ENCODE data around the gene CTNNA3. TPM values are rescaled to one million over a fixed set of nuclear protein-coding genes. Genes with fewer than 3 reads are reported as not detected.

Gene CTNNA3
- total and polyA plus RNA-seq, 2 of the 4 experiments (the other 2 are of a cell fraction) = 0.19 to 0.90 TPM

- CTCF ChIA-PET = no interaction called here
- H3K4me2 ChIP-seq (ENCODE audit: low read depth, low read length) = no peak overlapping the region
These were observed 923.2 kb downstream of the CTNNA3 start for GRCh38 chr10:66772548-66773471.

More at GRCh38 chr10:66772548-66773471, 923.2 kb downstream of the CTNNA3 start:
- no peak overlapping the region for H4K8ac ChIP-seq (ENCODE audit: low read depth in 2 of 2, low read length in 2 of 2)
- POLR2A ChIA-PET (ENCODE audit: unreplicated experiment) = no interaction called here
- H3K27ac ChIP-seq (ENCODE audit: insufficient read depth, low read length) = no peak overlapping the region
- H2BK15ac ChIP-seq (ENCODE audit: low read depth, low read length) = no peak overlapping the region
- no peak overlapping the region for H2AK9ac ChIP-seq (replicated peaks; ENCODE audit: low read depth, low read length, poor library complexity)
- in situ Hi-C loops (cut with MboI; ENCODE audit: low sequenced_read_pairs) = no loop called here
- no peak overlapping the region for H3K4me3 ChIP-seq (ENCODE audit: insufficient read depth, low read depth, low read length)
- no peak overlapping the region for H3K56ac ChIP-seq (ENCODE audit: extremely low read depth, insufficient read depth, low read length)
- no peaks in the 10 kb centered on the region for H3K36me3 ChIP-seq (ENCODE audit: control insufficient read depth, insufficient read depth, low read length)
- intact Hi-C loops (cut with micrococcal nuclease) = no loop called here
- dilution Hi-C loops (cut with HindIII; ENCODE audit: low sequenced_read_pairs, unreplicated experiment) = no loop called here
- H4K20me1 ChIP-seq (ENCODE audit: insufficient read depth, low read length) = no peaks in the 10 kb centered on the region
- no peak overlapping the region for H3K23ac ChIP-seq (ENCODE audit: low read depth, low read length)
- H2AK5ac ChIP-seq (ENCODE audit: low read depth, low read length) = no peak overlapping the region
- no peak overlapping the region for H2BK20ac ChIP-seq (ENCODE audit: low read depth, low read length)
- no peak overlapping the region for H3K4ac ChIP-seq (ENCODE audit: low read depth, low read length)
- no peaks in the 10 kb centered on the region for H3K4me1 ChIP-seq (ENCODE audit: control insufficient read depth, insufficient read depth, low read length)
- H3K18ac ChIP-seq (ENCODE audit: low read depth, low read length) = no peak overlapping the region
- BruUV-seq (replicated peaks) = no TSS peak
- H3K9me3 ChIP-seq (ENCODE audit: control insufficient read depth, insufficient read depth, low read length) = no peaks in the 10 kb centered on the region
- TF ChIP-seq USF2 (IDR thresholded peaks at IDR 0.05; ENCODE audit: low read depth, low read length) (no peak), CEBPB (IDR thresholded peaks at IDR 0.05; ENCODE audit: low read depth, low read length) (no peak)
- H2BK5ac ChIP-seq (ENCODE audit: low read depth, low read length, poor library complexity, severe bottlenecking) = no peak overlapping the region
- H3K79me1 ChIP-seq (ENCODE audit: low read depth in 1 of 2, low read length in 2 of 2) = no peaks in the 10 kb centered on the region
- H3K9ac ChIP-seq (ENCODE audit: low read depth, low read length) = no peak overlapping the region
- no CpG with 5 or more reads among the region's 4 CpGs for WGBS, 2 experiments (ENCODE audit: extremely low coverage in 2 of 2, insufficient read length in 1 of 2)
- no peak overlapping the region for H2BK120ac ChIP-seq (ENCODE audit: low read depth, low read length)
- ATAC-seq (ENCODE audit: low read depth) = no peak
- H4K91ac ChIP-seq (ENCODE audit: insufficient read depth, low read depth, low read length) = no peak overlapping the region
- H4K5ac ChIP-seq (ENCODE audit: low read depth, low read length) = no peak overlapping the region
- H3K27me3 ChIP-seq (ENCODE audit: control insufficient read depth, insufficient read depth, low read length) = no peaks in the 10 kb centered on the region
- no peak overlapping the region for H2AFZ ChIP-seq (replicated peaks; ENCODE audit: low read length, poor library complexity)
- no peaks in the 10 kb centered on the region for H3K9me1 ChIP-seq (ENCODE audit: insufficient read depth, low read length)
- DNase-seq = peak; percentile 30
- H3K14ac ChIP-seq (replicated peaks; ENCODE audit: low read depth, low read length) = no peak overlapping the region
